ENCODE results near the gene UCMA. TPM values are rescaled to one million over a fixed set of nuclear protein-coding genes. Genes with fewer than 3 reads are reported as not detected.

UCMA gene
- total and polyA plus RNA-seq, 2 donors (not counting 1 experiment from before 2014, with no cell fraction given) = not detected

GRCh38 chr10:13183625-13184024 lies 50.5 kb downstream of the UCMA start:
- H2AFZ ChIP-seq (ENCODE audit: low read length) = no peak overlapping the region
- no peaks in the 10 kb centered on the region for H3K9me3 ChIP-seq (ENCODE audit: control insufficient read depth, insufficient read depth, low read depth, low read length)
- no peak overlapping the region for H3K4me3 ChIP-seq (replicated peaks in 1 of 4; ENCODE audit: control extremely low read depth in 1 of 4, insufficient read depth in 1 of 4, low read depth in 3 of 4, low read length in 4 of 4)
- DNase-seq (ENCODE audit: low read depth in 2 of 2) = no peak
- no peak overlapping the region for H3K9ac ChIP-seq (ENCODE audit: insufficient read depth, low read length)
- H3K27me3 ChIP-seq (ENCODE audit: control insufficient read depth, insufficient read depth, low read length) = no peaks in the 10 kb centered on the region
- no peak overlapping the region for H3K27ac ChIP-seq (ENCODE audit: insufficient read depth, low read length)
- H3K36me3 ChIP-seq (ENCODE audit: control insufficient read depth, insufficient read depth, low read length) = peaks cover 2% of the 10 kb centered on the region
- no peaks in the 10 kb centered on the region for H4K20me1 ChIP-seq (ENCODE audit: control insufficient read depth, extremely low read depth, insufficient read depth, low read length)
- H3K4me2 ChIP-seq (ENCODE audit: extremely low read depth, insufficient read depth, low read length) = no peak overlapping the region
- H3K79me2 ChIP-seq (ENCODE audit: control insufficient read depth, insufficient read depth, low read length) = no peaks in the 10 kb centered on the region
- no peak for TF ChIP-seq CTCF (conservative IDR thresholded peaks at IDR 0.05 in 1 of 2, IDR thresholded peaks at IDR 0.05 in 1 of 2; ENCODE audit: low read depth in 1 of 2, low read length in 2 of 2)
- TF ChIP-seq EZH2 (IDR thresholded peaks at IDR 0.05; ENCODE audit: low read length, missing control alignments) = no peak
- H3K4me1 ChIP-seq (ENCODE audit: control insufficient read depth, extremely low read depth, insufficient read depth, low read length) = no peaks in the 10 kb centered on the region

- Histone ChIP-seq H3K4me1 (ENCODE audit: control insufficient read depth, extremely low read depth, insufficient read depth, low read length) (no peaks in the 10 kb centered on the region), H3K36me3 (ENCODE audit: control insufficient read depth, insufficient read depth, low read length) (peaks cover 2% of the 10 kb centered on the region), H3K27ac (ENCODE audit: insufficient read depth, low read length) (no peak overlapping the region), H3K27me3 (ENCODE audit: control insufficient read depth, insufficient read depth, low read length) (no peaks in the 10 kb centered on the region), H3K79me2 (ENCODE audit: control insufficient read depth, insufficient read depth, low read length) (no peaks in the 10 kb centered on the region), H2AFZ (ENCODE audit: low read length) (no peak overlapping the region), H3K9me3 (ENCODE audit: control insufficient read depth, insufficient read depth, low read depth, low read length) (no peaks in the 10 kb centered on the region), H4K20me1 (ENCODE audit: control insufficient read depth, extremely low read depth, insufficient read depth, low read length) (no peaks in the 10 kb centered on the region), H3K4me3 (replicated peaks in 1 of 4; ENCODE audit: control extremely low read depth in 1 of 4, insufficient read depth in 1 of 4, low read depth in 3 of 4, low read length in 4 of 4) (no peak overlapping the region), H3K4me2 (ENCODE audit: extremely low read depth, insufficient read depth, low read length) (no peak overlapping the region), H3K9ac (ENCODE audit: insufficient read depth, low read length) (no peak overlapping the region)
- no peak for DNase-seq (ENCODE audit: low read depth in 2 of 2)
- TF ChIP-seq EZH2 (IDR thresholded peaks at IDR 0.05; ENCODE audit: low read length, missing control alignments) (no peak), CTCF (conservative IDR thresholded peaks at IDR 0.05 in 1 of 2, IDR thresholded peaks at IDR 0.05 in 1 of 2; ENCODE audit: low read depth in 1 of 2, low read length in 2 of 2) (no peak)
Measured at GRCh38 chr10:13182424-13182823, 51.8 kb downstream of the UCMA start.

- Histone ChIP-seq H3K9ac (ENCODE audit: insufficient read depth, low read length) (no peak overlapping the region), H2AFZ (ENCODE audit: low read length) (no peak overlapping the region), H3K4me2 (ENCODE audit: extremely low read depth, insufficient read depth, low read length) (no peak overlapping the region), H3K27me3 (ENCODE audit: control insufficient read depth, insufficient read depth, low read length) (no peaks in the 10 kb centered on the region), H3K79me2 (ENCODE audit: control insufficient read depth, insufficient read depth, low read length) (no peaks in the 10 kb centered on the region), H3K4me3 (replicated peaks in 1 of 4; ENCODE audit: control extremely low read depth in 1 of 4, insufficient read depth in 1 of 4, low read depth in 3 of 4, low read length in 4 of 4) (no peak overlapping the region), H3K9me3 (ENCODE audit: control insufficient read depth, insufficient read depth, low read depth, low read length) (no peaks in the 10 kb centered on the region), H3K27ac (ENCODE audit: insufficient read depth, low read length) (no peak overlapping the region), H3K4me1 (ENCODE audit: control insufficient read depth, extremely low read depth, insufficient read depth, low read length) (no peaks in the 10 kb centered on the region), H3K36me3 (ENCODE audit: control insufficient read depth, insufficient read depth, low read length) (no peaks in the 10 kb centered on the region), H4K20me1 (ENCODE audit: control insufficient read depth, extremely low read depth, insufficient read depth, low read length) (no peaks in the 10 kb centered on the region)
- TF ChIP-seq CTCF (conservative IDR thresholded peaks at IDR 0.05 in 1 of 2, IDR thresholded peaks at IDR 0.05 in 1 of 2; ENCODE audit: low read depth in 1 of 2, low read length in 2 of 2) = no peak
- TF ChIP-seq EZH2 (IDR thresholded peaks at IDR 0.05; ENCODE audit: low read length, missing control alignments) = no peak
- no peak for DNase-seq (ENCODE audit: low read depth in 2 of 2)
Measured at GRCh38 chr10:13180788-13181187, 53.4 kb downstream of the UCMA start.
